ENCODE measurements around the gene NLK. TPM values are rescaled to one million over a fixed set of nuclear protein-coding genes. Genes with fewer than 3 reads are reported as not detected.

The NLK gene
- total RNA-seq, 1 experiment from 2014 or later, result 31.8 TPM

- no peak overlapping the region for H3K9ac ChIP-seq (ENCODE audit: extremely low read depth, insufficient read length, low read length)
- H2BK20ac ChIP-seq (ENCODE audit: low read depth, low read length, poor library complexity, severe bottlenecking), result no peak overlapping the region
- no peaks in the 10 kb centered on the region for H4K20me1 ChIP-seq (ENCODE audit: control insufficient read depth, insufficient read depth, insufficient read length)
- no peak overlapping the region for H2AFZ ChIP-seq (ENCODE audit: low read length)
- H2BK12ac ChIP-seq (ENCODE audit: insufficient read length, low read depth, low read length), result no peak overlapping the region
- no CpG with 5 or more reads among the region's 1 CpG for WGBS (ENCODE audit: extremely low coverage, insufficient read length, low lambda C conversion rate)
- no peak overlapping the region for H3K14ac ChIP-seq (ENCODE audit: insufficient read depth, low read length)
- no peak overlapping the region for H3K27ac ChIP-seq (ENCODE audit: insufficient read length, low read depth, low read length)
- H3K9me3 ChIP-seq (ENCODE audit: control insufficient read depth, low read depth, low read length), result no peaks in the 10 kb centered on the region
- H3K79me2 ChIP-seq (ENCODE audit: insufficient read depth, low read length), result no peaks in the 10 kb centered on the region; the same call in 1 of the 2 replicates
- DNase-seq, result no peak
- H3K4me1 ChIP-seq (ENCODE audit: insufficient read depth, low read length), result peaks cover 10% of the 10 kb centered on the region
- H3K27me3 ChIP-seq (ENCODE audit: insufficient read depth, low read length), result no peaks in the 10 kb centered on the region
- H3K36me3 Mint-ChIP-seq (ENCODE audit: insufficient read depth in 1 of 3, low read depth in 3 of 3), result peaks cover 0 to 7% (median 0%) of the 10 kb centered on the region in 3 experiments; a peak in 5 of 7 replicates
- no peak overlapping the region for H3K23ac ChIP-seq (ENCODE audit: insufficient read length, low read depth, low read length)
- no peak overlapping the region for H3T11ph ChIP-seq (ENCODE audit: low read length)
- H3K27ac Mint-ChIP-seq, result peak overlapping the region in 1 of 3 experiments; percentile 71; a peak in 3 of 7 replicates
- no peak overlapping the region for H2BK5ac ChIP-seq (ENCODE audit: insufficient read length, low read length)
- no peak overlapping the region for H2BK120ac ChIP-seq (ENCODE audit: low read depth, low read length, poor library complexity, severe bottlenecking)
- no peak overlapping the region for H3K56ac ChIP-seq (ENCODE audit: insufficient read length, low read depth, low read length)
- no peak overlapping the region for H3K18ac ChIP-seq (ENCODE audit: insufficient read length, low read depth, low read length)
- no peak overlapping the region for H3K4ac ChIP-seq (ENCODE audit: low read depth, low read length)
- H3K4me3 Mint-ChIP-seq, result no peak overlapping the region
- H3K9me3 Mint-ChIP-seq, result peaks cover 0 to 4% of the 10 kb centered on the region in 2 experiments; a peak in 2 of 5 replicates
- no peaks in the 10 kb centered on the region for H3K27me3 Mint-ChIP-seq (ENCODE audit: low read depth)
- H3K4me2 ChIP-seq (ENCODE audit: insufficient read depth, insufficient read length, low read length), result no peak overlapping the region
- H3K79me1 ChIP-seq (ENCODE audit: insufficient read depth, low read depth, low read length, poor library complexity, severe bottlenecking), result no peaks in the 10 kb centered on the region
- H4K91ac ChIP-seq (ENCODE audit: insufficient read length, low read depth, low read length), result no peak overlapping the region
- no peak overlapping the region for H2AK5ac ChIP-seq (ENCODE audit: insufficient read length, low read length)
- no peaks in the 10 kb centered on the region for H3K23me2 ChIP-seq (ENCODE audit: insufficient read length, low read depth, low read length, poor library complexity, severe bottlenecking)
- TF ChIP-seq, protein P1, sequence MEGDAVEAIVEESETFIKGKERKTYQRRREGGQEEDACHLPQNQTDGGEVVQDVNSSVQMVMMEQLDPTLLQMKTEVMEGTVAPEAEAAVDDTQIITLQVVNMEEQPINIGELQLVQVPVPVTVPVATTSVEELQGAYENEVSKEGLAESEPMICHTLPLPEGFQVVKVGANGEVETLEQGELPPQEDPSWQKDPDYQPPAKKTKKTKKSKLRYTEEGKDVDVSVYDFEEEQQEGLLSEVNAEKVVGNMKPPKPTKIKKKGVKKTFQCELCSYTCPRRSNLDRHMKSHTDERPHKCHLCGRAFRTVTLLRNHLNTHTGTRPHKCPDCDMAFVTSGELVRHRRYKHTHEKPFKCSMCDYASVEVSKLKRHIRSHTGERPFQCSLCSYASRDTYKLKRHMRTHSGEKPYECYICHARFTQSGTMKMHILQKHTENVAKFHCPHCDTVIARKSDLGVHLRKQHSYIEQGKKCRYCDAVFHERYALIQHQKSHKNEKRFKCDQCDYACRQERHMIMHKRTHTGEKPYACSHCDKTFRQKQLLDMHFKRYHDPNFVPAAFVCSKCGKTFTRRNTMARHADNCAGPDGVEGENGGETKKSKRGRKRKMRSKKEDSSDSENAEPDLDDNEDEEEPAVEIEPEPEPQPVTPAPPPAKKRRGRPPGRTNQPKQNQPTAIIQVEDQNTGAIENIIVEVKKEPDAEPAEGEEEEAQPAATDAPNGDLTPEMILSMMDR (conservative IDR thresholded peaks at IDR 0.05), result no peak
- peaks cover 43 to 50% of the 10 kb centered on the region in 2 experiments for H3K4me1 Mint-ChIP-seq
- H4K8ac ChIP-seq (replicated peaks; ENCODE audit: insufficient read length, low read depth, low read length), result no peak overlapping the region
- H4K5ac ChIP-seq (ENCODE audit: insufficient read length, low read depth, low read length), result no peak overlapping the region
- H2BK15ac ChIP-seq (ENCODE audit: low read depth, low read length), result no peak overlapping the region
These were observed 69.7 kb downstream of the NLK start for GRCh38 chr17:28112181-28112580.

Data from H9 (cell line).